ENCODE measurements around the gene CCL7. TPM values are rescaled to one million over a fixed set of nuclear protein-coding genes. Genes with fewer than 3 reads are reported as not detected.

CCL7 gene
- total RNA-seq, 1 experiment from 2014 or later: 0.31 TPM

GRCh38 chr17:34299027-34299426 lies 29.0 kb downstream of the CCL7 start:
- CTCF ChIA-PET: no interaction called here
- TF ChIP-seq, protein P1, sequence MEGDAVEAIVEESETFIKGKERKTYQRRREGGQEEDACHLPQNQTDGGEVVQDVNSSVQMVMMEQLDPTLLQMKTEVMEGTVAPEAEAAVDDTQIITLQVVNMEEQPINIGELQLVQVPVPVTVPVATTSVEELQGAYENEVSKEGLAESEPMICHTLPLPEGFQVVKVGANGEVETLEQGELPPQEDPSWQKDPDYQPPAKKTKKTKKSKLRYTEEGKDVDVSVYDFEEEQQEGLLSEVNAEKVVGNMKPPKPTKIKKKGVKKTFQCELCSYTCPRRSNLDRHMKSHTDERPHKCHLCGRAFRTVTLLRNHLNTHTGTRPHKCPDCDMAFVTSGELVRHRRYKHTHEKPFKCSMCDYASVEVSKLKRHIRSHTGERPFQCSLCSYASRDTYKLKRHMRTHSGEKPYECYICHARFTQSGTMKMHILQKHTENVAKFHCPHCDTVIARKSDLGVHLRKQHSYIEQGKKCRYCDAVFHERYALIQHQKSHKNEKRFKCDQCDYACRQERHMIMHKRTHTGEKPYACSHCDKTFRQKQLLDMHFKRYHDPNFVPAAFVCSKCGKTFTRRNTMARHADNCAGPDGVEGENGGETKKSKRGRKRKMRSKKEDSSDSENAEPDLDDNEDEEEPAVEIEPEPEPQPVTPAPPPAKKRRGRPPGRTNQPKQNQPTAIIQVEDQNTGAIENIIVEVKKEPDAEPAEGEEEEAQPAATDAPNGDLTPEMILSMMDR (IDR thresholded peaks at IDR 0.05): no peak
- TF ChIP-seq SIN3A (IDR thresholded peaks at IDR 0.05; ENCODE audit: borderline replicate concordance, insufficient read depth, low read depth, low read length) (no peak), TCF7L2 (IDR thresholded peaks at IDR 0.05; ENCODE audit: low read depth, low read length) (no peak), POLR2AphosphoS5 (IDR thresholded peaks at IDR 0.05; ENCODE audit: low read depth, low read length) (no peak)
- TF ChIP-seq, protein P2, sequence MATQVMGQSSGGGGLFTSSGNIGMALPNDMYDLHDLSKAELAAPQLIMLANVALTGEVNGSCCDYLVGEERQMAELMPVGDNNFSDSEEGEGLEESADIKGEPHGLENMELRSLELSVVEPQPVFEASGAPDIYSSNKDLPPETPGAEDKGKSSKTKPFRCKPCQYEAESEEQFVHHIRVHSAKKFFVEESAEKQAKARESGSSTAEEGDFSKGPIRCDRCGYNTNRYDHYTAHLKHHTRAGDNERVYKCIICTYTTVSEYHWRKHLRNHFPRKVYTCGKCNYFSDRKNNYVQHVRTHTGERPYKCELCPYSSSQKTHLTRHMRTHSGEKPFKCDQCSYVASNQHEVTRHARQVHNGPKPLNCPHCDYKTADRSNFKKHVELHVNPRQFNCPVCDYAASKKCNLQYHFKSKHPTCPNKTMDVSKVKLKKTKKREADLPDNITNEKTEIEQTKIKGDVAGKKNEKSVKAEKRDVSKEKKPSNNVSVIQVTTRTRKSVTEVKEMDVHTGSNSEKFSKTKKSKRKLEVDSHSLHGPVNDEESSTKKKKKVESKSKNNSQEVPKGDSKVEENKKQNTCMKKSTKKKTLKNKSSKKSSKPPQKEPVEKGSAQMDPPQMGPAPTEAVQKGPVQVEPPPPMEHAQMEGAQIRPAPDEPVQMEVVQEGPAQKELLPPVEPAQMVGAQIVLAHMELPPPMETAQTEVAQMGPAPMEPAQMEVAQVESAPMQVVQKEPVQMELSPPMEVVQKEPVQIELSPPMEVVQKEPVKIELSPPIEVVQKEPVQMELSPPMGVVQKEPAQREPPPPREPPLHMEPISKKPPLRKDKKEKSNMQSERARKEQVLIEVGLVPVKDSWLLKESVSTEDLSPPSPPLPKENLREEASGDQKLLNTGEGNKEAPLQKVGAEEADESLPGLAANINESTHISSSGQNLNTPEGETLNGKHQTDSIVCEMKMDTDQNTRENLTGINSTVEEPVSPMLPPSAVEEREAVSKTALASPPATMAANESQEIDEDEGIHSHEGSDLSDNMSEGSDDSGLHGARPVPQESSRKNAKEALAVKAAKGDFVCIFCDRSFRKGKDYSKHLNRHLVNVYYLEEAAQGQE (IDR thresholded peaks at IDR 0.05; ENCODE audit: insufficient read depth in 1 of 2, low read depth in 2 of 2, low read length in 1 of 2): no peak
- no peaks in the 10 kb centered on the region; the same call in 1 of the 2 replicates for H3K27me3 ChIP-seq (ENCODE audit: control insufficient read depth, insufficient read depth, low read length)
- H3K27ac ChIP-seq (ENCODE audit: low read length): no peak overlapping the region; the same call in 1 of the 2 replicates
- no peaks in the 10 kb centered on the region for H3K4me1 ChIP-seq (ENCODE audit: control insufficient read depth, insufficient read depth, low read length)
- H3K4me3 ChIP-seq (ENCODE audit: low read depth in 2 of 2, low read length in 2 of 2): no peak overlapping the region
- in situ Hi-C loops (cut with HindIII; ENCODE audit: low pct_unique_long_range_greater_than_20kb, low sequenced_read_pairs): no loop called here
- no TSS peak for BruUV-seq (replicated peaks)
- no peak for DNase-seq (ENCODE audit: low read depth, low spot score)
- no peak for ATAC-seq
- intact Hi-C loops (cut with micrococcal nuclease; ENCODE audit: unreplicated experiment): no loop called here
- H3K36me3 ChIP-seq (ENCODE audit: control insufficient read depth, insufficient read depth, low read length): no peaks in the 10 kb centered on the region
- POLR2A ChIA-PET: no interaction called here
- H3K9me3 ChIP-seq (ENCODE audit: control insufficient read depth, insufficient read depth, low read depth, low read length): no peaks in the 10 kb centered on the region

- ChIA-PET CTCF (no interaction called here), POLR2A (no interaction called here)
- H3K9me3 ChIP-seq (ENCODE audit: control insufficient read depth, insufficient read depth, low read depth, low read length): no peaks in the 10 kb centered on the region
- no peaks in the 10 kb centered on the region for H3K4me1 ChIP-seq (ENCODE audit: control insufficient read depth, insufficient read depth, low read length)
- in situ Hi-C loops (cut with HindIII; ENCODE audit: low pct_unique_long_range_greater_than_20kb, low sequenced_read_pairs) (no loop called here), intact Hi-C loops (cut with micrococcal nuclease; ENCODE audit: unreplicated experiment) (loop anchor here (10.0 kb wide), 1 partner anchor 95 kb away; no protein-coding TSS in a partner anchor)
- no peak overlapping the region for H3K4me3 ChIP-seq (ENCODE audit: low read depth in 2 of 2, low read length in 2 of 2)
- no peaks in the 10 kb centered on the region for H3K36me3 ChIP-seq (ENCODE audit: control insufficient read depth, insufficient read depth, low read length)
- no TSS peak for BruUV-seq (replicated peaks)
- TF ChIP-seq, protein P2 (IDR thresholded peaks at IDR 0.05; ENCODE audit: insufficient read depth in 1 of 2, low read depth in 2 of 2, low read length in 1 of 2): no peak
- TF ChIP-seq TCF7L2 (IDR thresholded peaks at IDR 0.05; ENCODE audit: low read depth, low read length): no peak
- TF ChIP-seq, protein P1 (IDR thresholded peaks at IDR 0.05): no peak
- TF ChIP-seq SIN3A (IDR thresholded peaks at IDR 0.05; ENCODE audit: borderline replicate concordance, insufficient read depth, low read depth, low read length): no peak
- no peak for TF ChIP-seq POLR2AphosphoS5 (IDR thresholded peaks at IDR 0.05; ENCODE audit: low read depth, low read length)
- no peak overlapping the region for H3K27ac ChIP-seq (ENCODE audit: low read length)
- DNase-seq (ENCODE audit: low read depth, low spot score) (no peak), ATAC-seq (no peak; the same call in 1 of the 2 replicates)
- no peaks in the 10 kb centered on the region; the same call in 1 of the 2 replicates for H3K27me3 ChIP-seq (ENCODE audit: control insufficient read depth, insufficient read depth, low read length)
Observed at GRCh38 chr17:34299956-34300577, 30.0 kb downstream of the CCL7 start.
